ENCODE data around the gene JUN.

GRCh38 chr1:58780836-58781452 is 2.9 kb downstream of the JUN start:
- TF ChIP-seq CTCF (conservative IDR thresholded peaks at IDR 0.05; ENCODE audit: low read depth in 2 of 2) (no peak), POLR2AphosphoS5 (IDR thresholded peaks at IDR 0.05; ENCODE audit: low read depth) (no peak), ZNF331 (CRISPR knock-in tag; IDR thresholded peaks at IDR 0.05; ENCODE audit: low read depth) (no peak), EZH2 (IDR thresholded peaks at IDR 0.05; ENCODE audit: low read depth, unreplicated experiment) (no peak), NANOG (IDR thresholded peaks at IDR 0.05; ENCODE audit: borderline replicate concordance) (no peak), REST (IDR thresholded peaks at IDR 0.05; ENCODE audit: unreplicated experiment) (no peak), ZNF114 (CRISPR knock-in tag; IDR thresholded peaks at IDR 0.05) (no peak), CREB1 (CRISPR knock-in tag; IDR thresholded peaks at IDR 0.05; ENCODE audit: low read depth) (no peak), EZH2phosphoT487 (IDR thresholded peaks at IDR 0.05; ENCODE audit: unreplicated experiment) (no peak)

All from GM23338 (cell line).